SIG-M5 treated with dmso at 0.1 percent for 504 hours (cell line): ENCODE results near the gene MCCD1.

ENCODE experiments used
- DNase-seq: peaks from one replicate; lab custom pipeline; 2025; ENCODE audit not compliant: unreplicated experiment; lab: John Stamatoyannopoulos, UW

The MCCD1 gene

DNA sequence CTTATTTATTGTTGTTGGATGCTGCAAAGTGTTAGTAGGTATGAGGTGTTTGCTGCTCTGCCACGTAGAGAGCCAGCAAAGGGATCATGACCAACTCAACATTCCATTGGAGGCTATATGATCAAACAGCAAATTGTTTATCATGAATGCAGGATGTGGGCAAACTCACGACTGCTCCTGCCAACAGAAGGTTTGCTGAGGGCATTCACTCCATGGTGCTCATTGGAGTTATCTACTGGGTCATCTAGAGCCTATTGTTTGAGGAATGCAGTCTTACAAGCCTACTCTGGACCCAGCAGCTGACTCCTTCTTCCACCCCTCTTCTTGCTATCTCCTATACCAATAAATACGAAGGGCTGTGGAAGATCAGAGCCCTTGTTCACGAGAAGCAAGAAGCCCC lies 18.8 kb upstream of the MCCD1 start:
- DNase-seq = peak; percentile 47

DNA sequence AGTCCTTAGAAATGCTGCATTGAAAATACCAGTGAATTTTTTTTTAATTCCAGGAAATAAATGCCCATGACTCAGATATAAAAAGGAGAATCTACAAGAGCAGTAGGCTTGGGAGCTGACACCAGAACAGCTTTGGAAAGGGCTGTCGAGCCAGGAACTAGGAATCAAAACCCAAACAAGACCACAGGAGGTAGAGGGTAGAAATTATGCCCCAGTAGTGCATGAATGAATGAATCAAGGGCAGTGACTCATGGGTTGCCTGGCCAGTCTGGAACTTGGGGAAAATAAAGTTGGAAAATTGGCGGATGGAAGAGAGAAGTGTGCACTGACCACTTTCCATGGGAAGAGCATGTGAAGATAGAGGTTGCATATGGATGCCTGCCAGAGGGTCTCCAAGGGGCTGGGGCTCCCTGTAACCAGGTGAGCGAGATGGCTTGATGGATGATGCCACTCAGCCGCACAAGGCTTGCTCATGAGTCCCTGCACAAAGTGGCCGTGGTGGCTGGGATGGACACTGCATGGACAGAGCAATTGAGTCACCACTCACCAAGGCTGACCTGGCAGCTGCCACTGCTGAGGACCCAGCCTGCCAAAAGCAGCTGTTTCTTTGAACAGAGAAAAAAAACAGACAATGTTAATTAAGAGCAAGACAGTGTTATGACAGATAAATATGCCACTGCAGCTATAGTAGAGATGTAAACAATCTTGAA lies 15.2 kb upstream of the MCCD1 start:
- DNase-seq = no peak

DNA sequence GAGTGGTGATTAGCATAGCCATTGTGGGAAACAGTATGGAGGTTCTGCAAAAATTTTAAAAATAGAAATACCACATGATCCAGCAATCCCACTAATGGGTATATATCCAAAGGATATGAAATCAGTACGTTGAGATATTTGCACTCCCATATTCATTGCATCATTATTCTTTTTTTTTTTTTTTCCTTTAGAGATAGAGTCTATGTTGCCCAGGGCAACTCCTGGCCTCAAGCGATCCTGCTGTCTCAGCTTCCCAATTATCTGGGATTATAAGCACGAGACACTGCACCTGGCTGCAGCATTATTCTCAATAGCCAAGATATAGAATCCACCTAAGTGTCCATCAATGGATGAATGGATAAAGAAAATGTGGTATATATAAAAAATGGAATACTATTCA lies 6.9 kb upstream of the MCCD1 start:
- DNase-seq = no peak

DNA sequence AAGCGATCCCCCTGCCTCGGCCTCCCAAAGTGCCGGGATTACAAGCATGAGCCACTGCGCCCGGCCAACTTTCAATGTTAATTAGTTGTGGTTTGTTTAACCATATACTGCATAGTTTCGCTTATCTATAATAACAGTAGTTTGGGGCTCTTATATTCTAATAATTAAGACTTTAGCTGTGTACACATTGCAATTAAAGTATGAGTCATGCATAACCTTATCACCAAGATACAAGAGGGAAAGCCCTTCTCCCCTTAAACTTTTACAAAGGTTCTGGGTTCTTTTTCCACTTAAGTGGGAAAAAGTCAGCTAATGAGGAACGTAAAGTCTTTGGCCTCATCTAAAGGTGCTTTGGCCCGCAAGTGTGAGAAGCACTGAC lies 3.2 kb upstream of the MCCD1 start:
- DNase-seq = no peak

DNA sequence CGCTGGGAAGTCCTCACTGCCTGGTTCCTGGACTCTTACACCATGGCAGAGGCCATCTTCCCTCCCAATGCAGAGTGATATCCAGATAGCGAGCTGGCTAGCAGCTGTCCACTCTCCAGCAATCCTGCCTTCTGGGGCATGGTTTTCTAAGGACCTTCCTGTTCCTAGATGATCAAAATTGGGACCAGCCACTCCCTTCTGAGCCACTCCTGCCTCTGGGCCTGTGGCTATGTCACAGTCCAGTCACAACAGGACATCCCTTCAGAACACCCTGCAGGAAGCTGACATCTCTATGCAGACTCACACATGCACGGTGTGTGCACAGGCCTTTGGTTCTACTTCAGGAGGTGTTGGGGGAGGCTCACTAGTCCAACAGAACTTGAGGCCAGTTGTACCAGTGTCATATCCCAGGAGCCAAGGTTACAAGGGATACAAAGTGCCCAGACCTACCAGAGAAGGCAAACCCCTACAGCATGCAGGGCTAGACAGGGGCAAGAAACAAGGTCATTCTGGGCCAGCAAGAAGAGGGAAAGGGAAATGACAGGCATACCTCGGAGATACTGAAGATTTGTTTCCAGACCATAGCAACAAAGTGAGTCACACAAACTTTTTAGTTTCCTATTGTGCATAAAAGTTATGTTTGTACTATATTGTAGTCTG lies 2.7 kb upstream of the MCCD1 start:
- DNase-seq = no peak

DNA sequence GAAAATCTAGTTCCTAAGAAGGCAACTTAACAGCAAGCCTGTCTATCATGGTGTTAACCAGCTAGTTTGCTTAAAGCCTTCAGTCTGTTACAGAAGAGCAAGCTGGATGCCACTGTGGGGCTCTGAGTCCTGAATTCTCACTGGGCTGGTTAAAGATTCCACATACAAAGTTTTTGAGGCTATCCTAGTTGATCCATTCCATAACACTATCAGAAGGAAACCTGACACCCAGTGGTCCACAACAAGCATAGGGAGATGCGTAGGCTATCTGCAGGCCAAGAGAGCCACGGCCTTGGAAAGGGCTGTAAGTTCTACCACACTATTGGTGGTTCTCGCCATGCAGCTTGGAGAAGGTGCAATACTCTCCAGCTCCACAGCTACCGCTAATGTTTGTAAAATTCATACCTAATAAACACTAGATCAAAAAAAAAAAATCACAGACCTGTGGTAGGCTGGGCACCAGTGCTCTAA lies 420 bp upstream of the MCCD1 start:
- no peak for DNase-seq

DNA sequence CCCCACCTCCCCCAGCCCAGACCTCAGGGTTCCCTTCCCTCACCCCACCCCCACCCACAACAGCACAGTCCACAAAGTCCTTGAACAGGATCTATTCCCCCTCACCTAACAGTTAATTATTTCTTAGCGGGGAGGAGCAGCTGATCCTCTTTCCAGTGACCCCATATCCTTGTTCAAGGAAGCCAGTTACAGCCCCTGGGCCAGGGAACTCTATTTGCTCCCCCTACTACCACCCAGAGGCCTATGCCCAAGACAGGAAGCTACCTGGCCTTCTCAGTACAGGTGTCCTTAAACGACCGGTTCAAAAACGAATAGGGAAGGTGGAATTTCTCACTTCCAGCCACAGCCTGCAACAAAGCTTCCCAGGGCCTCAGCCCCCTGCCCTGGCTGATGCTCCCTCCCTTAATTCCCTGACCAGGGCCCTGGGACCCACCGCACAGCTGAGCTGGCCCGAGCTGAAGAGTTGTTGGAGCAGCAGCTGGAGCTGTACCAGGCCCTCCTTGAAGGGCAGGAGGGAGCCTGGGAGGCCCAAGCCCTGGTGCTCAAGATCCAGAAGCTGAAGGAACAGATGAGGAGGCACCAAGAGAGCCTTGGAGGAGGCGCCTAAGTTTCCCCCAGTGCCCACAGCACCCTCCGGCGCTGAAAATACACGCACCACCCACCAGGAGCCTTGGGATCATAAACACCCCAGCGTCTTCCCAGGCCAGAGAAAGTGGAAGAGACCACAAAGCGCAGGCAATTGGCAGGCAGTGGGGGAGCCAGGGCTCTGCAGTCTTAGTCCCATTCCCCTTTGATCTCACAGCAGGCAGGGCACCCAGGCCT lies 778 bp downstream of the MCCD1 start:
- no peak for DNase-seq

DNA sequence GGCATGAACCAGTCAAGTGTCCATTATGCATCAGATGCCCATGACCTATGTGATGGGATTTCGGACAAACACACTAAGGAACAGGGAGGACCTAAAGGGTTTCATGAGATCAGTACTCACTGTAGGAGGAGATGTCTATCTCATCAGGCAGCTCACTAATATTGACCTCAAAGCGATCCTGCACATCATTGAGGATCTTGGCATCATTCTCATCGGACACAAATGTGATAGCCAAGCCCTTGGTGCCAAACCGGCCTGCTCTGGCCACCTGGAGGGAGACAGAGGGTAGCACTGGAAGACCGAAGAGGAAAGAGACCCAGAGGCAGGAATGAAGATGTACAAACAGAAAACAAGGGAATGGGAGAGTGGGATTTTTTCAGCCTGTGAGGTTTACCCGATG lies 1.9 kb downstream of the MCCD1 start:
- DNase-seq = no peak

DNA sequence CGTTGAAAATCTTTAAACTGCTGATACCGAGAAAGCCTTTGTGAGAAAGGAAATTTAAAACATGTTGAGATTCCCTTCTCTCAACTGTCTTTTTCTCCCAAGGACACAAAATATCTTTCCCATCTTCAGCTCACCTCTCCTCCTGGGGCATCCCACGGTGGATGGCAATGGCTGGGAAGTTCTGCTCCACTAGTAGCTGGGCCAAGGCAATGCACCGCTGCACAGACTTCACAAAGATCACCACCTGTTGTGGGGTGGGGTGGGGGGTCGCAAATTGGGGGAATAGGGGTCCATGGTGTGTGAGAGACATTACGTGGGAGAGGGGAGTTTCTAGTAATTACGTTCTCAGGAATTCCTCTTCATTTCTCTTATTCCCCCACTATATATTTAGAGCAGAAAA lies 2.4 kb downstream of the MCCD1 start:
- DNase-seq = no peak

DNA sequence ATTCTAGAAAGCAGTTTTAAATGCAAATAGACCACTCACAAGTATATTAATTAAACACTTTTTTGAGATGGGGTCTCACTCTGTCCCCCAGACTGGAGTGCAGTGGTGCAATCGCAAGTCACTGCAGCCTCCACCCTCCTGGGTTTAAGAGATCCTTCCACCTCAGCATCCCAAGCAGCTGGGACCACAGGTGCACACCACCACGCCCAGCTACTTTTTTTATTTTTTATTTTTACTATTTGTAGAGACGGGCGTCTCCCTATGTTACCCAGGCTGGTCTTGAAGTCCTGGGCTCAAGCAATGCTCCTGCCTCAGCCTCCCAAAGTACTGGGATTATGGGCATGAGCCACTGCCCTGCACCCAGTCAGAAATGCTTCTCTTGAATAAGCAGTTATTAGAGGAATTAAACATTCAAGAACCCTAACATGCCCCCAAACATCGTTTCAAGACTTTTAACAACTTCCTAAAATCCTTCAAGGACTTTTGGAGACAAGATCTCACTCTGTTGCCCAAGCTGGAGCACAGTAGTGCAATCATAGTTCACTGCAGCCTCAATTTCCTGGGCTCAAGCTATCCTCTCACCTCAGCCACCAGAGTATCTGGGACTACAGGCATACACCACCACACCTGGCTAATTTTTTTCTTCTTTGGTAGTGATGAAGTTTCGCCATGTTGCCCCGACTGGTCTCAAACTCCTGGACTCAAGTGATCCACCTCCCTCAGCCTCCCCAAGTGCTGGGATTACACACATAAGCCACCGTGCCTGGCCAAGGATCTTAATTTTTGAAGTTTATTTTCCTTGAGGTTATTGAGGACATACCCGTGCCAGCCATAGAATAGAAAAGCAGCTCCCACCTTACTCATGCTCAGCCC lies 3.2 kb downstream of the MCCD1 start:
- no peak for DNase-seq

DNA sequence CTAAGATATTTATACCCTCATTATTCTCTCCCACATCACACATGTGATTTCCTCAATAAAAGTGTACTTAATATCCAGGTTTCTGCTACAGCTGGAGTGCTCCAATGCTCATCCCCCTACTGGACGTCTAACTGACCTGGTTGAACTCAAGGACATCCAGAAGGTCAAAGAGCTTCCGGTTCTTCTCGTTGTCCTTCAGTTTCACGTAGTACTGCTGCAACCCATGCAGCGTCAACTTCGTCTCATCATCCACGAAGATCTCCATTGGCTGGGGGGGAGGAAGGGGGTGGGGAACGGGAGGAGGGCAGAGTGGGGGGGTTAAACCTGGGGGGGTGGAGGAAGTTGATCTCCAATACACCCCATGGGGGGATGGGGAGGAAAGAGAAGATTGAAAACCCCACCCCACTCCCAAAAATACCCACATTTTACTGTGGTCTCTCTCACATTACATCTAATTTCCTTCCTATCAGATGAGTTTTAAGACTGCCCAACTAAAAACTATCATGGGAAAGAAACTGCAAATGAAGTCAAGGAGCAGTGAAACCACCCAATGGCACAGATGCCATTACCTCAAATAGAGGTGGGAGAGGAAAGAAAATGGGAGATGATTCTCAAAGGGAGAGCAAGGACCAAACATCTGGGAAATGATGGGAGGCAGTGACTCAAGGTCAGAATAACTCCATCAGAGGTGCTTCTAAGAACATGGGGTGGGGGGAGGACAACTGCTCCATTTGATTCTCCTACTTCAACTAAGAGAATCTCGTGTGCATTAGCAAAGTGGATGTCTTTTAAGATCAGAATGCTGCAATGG lies 4.1 kb downstream of the MCCD1 start:
- DNase-seq = no peak

DNA sequence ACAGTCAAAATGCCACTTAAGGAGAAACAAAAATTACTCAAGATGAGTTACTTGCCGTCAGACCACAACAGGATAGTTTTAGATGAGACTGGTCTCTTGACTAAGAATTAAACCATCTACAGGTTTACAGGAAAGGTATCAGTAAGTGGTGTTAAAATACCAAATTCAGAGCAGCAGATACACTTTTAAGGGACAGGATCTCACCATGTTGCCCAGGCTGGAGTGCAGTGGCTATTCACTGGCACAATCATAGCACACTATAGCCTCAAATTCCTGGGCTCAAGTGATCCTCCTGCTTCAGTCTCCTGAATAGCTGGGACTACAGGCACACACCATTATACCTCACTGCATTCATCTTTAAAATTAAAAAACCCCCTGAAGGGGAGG lies 4.7 kb downstream of the MCCD1 start:
- DNase-seq = no peak

DNA sequence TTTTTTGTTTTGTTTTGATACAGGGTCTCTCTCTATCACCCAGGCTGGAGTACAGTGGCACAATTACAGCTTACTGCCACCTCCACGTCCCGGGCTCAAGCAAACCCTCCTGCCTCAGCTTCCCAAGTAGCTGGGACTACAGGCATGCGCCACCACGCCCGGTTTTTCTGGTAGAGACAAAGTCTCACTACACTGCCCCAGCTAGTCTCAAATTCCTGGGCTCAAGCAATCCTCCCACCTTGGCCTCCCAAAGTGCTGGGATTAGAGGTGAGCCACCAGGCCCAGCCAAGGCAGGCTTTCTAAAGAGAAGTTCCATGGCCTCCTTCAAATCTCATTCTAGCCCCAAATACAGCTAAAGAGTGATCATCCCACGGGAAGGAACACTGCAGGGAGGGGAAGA lies 5.2 kb downstream of the MCCD1 start:
- DNase-seq = no peak

DNA sequence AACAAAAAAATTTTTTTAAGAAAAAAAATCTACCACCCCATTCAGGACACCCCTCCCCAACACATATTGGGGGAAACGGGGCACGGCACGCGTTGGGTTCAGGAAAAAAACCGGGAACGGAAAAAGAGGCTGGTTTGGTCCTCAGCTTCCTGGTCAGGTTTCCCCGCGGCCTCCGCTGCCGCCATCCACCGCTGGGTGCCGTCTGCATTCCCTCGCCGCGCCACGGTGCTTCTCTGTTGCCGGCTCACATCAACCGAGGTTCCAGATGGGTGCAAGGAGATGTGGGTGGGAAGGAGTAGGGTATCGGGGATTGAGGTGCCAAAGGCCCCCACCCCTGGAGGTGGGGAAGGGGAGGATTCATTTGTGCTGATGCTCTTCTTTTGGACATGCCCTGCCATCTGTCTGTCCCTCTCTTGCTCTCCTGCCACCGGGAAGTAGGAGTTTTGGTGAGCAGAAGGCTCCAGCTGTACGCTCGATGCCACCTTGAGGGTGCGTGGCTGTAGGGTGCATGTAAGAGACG lies 5.8 kb downstream of the MCCD1 start:
- no peak for DNase-seq

DNA sequence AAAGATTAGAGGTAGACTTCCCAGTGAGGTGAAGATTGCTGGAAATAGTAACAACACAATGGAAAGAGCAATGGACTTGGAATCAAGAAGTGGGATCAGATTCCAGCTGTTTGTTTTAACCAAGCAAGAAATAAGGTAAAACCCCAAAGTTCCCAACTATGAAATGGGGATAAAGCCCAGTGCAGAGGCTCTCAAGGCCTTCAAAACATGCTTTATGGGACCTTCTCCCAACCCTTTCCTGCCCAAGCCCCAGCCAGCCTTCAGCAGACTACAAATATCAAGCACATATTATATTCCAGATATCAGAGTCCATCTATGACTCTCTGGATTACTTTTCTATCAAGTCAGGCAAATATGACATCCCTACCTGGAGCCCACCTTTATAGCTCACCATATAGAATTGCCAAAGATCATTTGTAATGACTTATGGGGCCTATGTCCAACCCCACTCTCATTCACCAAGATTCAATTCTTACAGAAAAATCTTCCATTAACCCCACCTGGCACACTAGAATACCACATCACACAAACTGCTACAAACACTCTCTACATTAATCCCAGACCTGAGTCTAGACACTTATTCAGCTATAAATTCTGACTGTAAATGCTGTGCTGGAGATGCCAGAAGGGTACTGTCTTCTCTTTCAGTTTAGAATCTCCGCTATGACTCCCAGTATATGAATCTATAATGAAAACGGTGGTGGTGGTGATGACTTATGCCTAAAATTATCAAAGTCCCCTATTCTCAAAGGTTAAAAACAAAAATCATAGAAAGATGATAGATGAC lies 7.0 kb downstream of the MCCD1 start:
- no peak for DNase-seq

DNA sequence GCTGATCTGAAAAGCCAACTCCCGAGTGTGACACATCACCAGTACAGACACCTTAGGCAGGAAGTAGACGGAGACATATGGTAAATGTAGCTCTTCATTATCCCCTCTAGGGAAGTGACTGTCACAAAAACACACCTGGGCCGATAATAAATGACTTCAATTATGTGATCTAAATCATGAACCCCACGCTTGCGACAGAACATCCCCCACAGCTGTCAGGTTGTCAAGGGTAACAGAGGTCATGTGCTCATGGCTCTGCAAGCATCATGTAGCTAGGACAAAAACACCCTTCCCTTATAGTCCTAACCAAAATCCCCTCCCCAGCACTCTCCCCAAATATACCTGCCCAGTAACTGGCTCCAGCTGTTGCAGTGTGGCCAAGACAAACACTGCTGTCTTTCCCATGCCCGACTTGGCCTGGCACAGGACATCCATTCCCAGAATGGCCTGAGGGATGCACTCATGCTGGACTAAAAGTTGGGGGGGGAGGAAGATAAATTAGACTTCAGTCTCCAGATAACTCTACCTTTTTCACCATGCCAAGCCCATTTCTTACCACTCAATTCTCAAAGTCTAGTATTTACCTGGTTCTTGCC lies 10.1 kb downstream of the MCCD1 start:
- DNase-seq = no peak

DNA sequence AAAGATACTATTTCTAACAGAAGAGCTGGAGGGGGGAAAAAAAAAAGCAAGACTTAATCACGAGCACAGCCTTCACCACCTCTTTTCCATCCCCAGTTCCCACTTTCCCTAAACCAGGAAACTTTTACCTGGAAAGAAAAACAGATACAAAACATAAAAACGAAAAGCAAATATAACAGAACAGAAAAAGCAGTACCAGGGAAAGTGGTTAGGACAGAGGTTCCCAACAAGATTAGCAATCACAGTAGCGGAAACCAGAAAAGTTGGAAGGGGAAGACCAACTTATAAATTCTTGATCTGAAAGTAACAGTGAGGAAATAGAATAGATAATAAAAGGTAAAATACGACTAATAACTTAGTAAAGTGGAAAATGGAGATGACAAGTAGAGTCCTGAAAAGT lies 11.9 kb downstream of the MCCD1 start:
- DNase-seq = no peak

DNA sequence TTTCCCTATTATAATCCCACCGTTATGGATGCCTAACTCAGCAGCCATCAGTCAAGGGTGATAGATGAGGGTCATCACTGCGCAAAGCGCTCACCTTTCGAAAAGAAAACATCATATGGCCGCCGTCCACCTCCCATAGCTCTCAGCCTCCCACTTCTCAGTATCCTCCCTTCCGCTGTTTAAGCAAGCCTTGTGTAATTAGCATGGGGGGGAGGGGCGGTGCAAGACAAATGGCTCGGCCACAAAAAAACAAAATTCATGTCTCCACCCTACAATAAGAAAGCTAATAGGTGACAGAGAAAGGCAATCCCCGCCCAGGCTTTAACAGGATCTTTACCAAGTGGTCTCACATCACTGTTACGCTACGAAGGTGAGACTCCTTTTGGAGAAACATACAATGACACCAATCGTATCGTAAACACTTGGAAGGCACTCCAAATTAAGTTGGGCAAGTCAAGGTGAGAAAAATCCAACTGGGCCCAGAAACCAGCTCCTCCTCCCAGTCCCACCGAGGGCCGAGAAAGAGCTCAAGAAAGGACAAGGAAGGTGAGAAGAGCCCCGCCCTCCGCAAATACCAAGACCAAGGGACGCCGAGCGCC lies 12.4 kb downstream of the MCCD1 start:
- DNase-seq = peak; percentile 77
